Stimulated activated CD8-positive, alpha-beta memory T cell treated with anti-CD3 and anti-CD28 coated beads, Interleukin-7, amount 100 ng/mL, for 48 hours (primary cell): ENCODE data around the gene C9orf72.

Source experiments
- DNase-seq, 2 donors: peaks; one replicate each; pipeline ENCODE4 v3.0.0-alpha.2; 2020; ENCODE audit warnings: low read depth in 1 of 2; ENCODE audit errors: extremely low read depth in 1 of 2

The C9orf72 gene

DNA sequence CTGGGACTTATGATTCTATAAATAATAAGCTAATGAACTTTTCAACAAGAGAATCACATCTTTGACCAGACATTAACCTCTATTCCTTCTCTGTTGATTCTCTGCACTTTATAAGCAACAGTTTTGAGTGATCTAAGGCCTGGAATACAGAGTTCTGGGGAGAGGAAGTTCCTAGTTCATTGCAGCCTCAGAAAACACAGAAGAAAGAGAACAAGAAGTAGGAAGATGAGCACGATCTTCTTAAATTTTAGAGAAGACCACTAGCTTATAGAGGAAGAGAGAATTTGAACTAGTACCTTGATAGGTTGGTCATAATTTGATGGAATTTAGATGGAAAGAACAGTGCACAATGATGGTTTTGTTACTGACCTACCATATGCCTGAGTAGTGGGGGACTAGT lies 8.5 kb upstream of the C9orf72 start:
- no peak for DNase-seq

DNA sequence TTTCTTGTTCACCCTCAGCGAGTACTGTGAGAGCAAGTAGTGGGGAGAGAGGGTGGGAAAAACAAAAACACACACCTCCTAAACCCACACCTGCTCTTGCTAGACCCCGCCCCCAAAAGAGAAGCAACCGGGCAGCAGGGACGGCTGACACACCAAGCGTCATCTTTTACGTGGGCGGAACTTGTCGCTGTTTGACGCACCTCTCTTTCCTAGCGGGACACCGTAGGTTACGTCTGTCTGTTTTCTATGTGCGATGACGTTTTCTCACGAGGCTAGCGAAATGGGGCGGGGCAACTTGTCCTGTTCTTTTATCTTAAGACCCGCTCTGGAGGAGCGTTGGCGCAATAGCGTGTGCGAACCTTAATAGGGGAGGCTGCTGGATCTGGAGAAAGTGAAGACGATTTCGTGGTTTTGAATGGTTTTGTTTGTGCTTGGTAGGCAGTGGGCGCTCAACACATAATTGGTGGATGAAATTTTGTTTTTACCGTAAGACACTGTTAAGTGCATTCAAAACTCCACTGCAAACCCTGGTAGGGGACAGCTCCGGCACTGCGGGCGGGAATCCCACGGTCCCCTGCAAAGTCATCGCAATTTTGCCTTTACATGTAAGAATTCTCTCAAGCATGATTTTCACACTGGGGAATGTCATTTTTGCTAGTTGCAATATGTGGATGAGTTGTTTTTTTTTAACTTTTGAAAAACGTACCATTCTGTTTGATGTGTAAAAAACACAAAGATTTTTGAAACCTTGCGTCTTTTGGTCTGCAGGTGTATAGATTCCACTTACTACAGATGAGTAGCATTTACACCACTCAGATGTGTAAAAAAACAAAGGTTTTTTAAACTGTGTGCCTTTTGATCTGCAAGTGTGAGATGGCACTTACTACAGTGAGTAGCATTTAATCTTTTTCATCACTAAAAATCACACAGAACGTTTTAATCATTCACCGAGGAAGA lies 631 bp upstream of the C9orf72 start:
- DNase-seq: peak; percentile 80 to 97

DNA sequence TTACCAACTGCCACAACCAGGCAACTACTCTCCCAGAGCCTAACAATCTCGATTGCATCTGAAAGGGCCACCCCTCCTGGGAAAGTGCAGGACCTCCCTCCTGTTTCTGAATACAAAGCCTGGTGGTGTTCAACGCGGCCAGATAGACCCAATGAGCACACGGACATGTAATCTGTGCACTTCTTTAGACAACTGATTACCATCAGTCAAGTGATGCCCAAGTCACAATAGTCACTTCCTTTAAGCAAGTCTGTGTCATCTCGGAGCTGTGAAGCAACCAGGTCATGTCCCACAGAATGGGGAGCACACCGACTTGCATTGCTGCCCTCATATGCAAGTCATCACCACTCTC lies 739 bp downstream of the C9orf72 start:
- peak in 1 of 2 donors; percentile 57 for DNase-seq

DNA sequence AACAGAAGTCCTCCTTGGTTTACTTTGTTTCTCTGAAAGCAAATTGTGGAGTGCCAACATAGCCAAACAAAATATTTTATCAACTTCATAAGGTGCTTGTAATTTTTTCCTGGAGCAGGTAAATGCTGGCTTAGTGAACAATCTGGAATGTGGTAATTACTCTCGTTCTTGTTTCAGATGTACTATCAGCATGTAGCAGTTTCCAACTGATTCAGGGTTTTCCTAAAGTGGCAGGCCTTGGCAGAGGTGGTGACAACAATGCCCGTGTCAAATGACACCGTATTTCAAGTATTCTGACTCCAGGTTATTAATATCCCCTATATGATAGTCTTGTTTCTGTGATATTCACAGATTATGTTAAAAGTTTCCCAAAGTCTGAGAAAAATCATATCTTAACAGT lies 1.2 kb downstream of the C9orf72 start:
- DNase-seq: no peak

DNA sequence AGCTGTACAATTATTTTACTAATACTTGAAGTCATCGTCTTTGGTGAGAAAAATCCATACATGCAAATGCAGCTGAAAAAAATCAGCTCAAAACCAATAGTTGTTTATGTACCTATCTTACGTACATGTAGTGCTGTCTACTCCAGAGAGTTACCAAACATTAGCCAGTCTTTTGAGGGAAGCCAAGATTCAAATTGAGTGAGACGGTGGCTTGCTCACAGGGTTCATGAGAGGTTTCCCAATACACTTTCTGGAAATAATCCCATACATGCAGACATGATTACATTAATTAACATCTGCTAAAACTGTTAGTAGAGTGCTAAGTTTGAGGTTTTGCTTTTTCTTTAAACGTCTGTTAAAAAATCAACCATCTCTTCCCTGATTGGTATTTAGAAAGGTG lies 2.3 kb downstream of the C9orf72 start:
- DNase-seq: no peak

DNA sequence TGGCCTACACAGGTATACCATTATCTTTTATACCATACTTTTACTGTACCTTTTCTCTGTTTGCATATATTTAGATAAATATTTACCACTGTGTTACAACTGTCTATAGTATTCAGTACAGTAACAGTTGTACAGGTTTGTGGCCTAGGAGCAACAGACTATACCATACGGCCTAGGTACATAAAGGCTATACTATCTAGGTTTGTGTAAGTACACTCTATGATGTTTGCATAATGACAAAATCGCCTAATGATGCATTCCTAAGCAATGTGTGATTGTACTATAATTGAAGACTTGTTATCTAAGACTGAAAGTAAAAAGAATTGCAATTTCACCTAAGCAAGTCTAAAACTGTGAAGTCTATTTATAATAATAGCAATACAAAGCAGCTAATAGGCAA lies 3.9 kb downstream of the C9orf72 start:
- no peak for DNase-seq

DNA sequence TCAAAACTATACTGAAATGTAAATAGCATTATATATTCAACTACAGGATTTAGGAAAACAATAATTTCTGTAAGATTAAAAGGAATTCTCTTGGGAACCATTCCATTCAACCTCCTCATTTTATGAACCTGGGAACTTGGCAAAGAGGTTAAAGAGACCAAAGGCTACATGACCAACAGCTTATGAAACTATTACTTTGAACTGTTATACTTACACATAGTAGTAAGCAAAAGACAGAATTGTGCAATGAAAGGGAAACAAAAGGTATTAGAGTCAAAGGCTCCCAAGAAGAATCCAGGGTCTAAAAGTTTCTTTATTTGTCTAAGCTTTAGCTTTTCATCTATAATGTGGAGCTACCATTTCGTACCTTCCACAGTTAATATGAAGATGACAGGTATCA lies 7.2 kb downstream of the C9orf72 start:
- no peak for DNase-seq

DNA sequence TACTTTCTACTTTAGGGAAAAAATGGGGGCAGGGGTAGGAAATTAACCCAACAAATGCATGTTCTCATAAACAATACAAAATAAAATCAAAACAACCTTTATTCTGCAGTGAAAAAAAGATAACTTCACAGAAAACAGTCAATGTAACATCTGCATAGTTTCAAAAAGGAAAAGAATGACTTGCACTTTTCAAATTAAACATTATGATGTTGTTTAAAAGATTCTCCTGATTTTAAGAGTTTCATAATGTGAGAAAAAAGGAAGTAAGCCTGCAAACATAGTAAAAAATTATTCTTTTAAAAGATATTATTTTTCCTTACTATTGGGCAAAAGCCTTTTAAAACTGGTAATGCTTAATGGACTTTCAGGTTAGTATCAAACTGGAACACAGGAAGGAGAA lies 7.6 kb downstream of the C9orf72 start:
- no peak for DNase-seq

DNA sequence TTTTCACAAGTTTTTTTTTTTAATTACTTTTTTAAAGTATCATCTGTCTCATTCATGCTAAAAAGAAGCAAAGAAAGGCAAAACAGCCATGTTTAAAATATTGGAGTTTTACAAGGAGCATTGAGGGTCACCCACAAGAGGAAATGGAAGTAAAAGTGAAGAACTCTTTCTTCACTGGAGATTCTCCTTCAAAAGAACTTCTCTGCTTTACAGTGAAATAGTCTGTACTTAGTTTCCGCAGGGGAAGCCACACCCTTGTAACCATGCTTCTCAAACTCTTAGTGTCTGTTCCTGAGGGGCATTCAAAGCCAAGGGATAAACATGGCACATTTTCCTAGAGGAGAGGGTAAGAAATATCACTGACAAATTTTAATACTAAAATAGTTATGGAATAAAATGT lies 8.6 kb downstream of the C9orf72 start:
- DNase-seq: no peak

DNA sequence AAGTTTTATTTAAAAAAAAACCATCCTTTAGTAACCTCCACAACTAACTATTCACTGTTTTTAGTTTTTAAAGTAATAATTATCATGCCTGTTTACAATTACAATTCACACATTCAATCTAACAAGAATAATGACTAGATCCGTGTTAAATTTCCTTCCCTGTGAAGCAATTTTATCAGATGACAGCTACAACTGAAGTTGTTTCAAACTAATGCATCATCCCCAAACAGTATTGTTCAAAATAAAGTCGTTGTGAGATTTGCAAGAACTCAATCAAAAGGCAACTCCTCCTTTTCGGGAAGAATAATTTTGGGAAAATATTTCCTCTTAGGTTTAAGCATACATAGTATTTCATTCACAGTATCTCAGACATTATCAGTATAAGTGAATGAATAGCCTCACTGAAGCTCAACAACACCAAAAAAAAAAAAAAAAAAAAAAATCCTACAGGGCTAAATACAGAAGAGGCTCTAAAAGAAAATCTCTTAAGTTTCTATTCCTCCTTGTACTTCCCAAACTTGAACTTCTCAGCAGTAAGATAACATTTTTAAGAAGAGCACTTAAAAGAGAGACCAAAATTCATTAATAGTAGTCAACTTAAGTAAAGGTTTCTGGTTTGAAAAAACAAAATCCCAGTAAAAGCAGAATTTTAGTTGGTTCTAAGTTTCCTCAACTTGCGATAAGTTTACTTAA lies 9.4 kb downstream of the C9orf72 start:
- DNase-seq: no peak

DNA sequence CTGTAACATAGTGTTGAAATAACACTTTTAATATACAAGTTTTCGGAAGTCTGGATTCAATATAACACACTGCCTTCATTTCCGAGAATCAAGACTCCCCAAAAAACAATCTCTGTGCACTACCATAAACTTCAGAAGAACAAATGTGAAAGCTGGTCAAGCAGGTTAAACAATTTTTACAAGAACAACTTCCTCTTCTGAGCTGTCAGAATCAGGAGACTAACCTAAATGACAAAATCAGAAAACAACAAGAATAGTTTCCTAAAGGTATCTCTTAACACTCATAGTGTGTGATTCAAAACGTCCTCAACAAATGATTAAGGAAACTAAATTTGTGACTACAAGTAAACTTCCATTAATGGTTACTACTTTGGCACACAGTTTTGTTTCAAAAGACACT lies 11.6 kb downstream of the C9orf72 start:
- no peak for DNase-seq

DNA sequence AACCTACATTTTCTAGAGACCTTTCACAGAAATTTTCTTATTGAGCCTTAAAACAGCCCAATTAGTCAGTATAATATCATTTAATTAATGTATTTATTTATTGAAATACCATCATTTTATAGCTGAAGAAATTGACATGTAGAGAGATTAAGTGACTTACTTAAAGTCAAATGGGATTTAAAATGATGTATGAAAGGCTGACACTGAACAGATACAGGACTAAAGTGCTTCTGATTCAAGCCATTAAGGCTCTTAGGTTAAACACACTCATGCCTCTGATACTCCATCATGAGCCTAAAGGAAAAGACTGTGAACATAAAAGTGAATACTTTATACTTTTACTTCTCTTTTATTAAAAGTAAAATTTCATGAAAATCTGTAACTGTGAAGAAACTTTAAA lies 12.8 kb downstream of the C9orf72 start:
- DNase-seq: no peak

DNA sequence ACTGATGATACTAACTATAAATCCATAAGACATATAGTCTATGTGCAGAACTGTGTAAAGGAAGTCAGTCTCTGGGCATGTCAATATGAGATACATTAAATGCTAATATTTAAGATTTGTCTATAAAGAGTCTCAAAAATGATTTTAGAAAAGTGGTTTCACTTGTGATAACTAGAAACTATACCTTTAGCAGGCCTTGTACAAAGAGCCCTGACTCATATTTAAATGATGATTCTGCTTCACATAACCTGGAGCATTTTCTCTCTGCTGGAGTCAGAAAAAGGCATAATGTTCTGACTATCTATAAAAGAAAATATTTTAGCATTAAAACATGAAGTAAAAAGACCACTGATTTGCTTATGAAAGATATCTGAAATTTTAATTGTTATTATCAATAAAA lies 15.0 kb downstream of the C9orf72 start:
- DNase-seq: no peak

DNA sequence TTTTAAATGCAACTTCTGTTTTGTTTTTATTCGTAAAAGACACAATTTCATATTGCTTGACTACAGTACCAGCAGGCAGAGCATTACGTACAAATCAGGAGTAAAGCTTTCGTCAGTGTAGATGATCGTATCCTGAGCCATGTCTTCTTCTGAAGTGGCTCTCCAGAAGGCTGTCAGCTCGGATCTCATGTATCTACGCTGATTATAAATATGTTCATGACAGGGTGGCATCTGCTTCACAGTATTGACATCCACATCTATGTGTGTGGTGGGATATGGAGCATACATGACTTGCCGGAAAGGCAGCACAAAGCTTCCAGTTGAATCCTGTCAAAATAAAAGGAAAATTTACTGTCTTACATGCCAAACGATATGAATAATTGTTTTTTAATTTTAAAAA lies 16.8 kb downstream of the C9orf72 start:
- no peak for DNase-seq

DNA sequence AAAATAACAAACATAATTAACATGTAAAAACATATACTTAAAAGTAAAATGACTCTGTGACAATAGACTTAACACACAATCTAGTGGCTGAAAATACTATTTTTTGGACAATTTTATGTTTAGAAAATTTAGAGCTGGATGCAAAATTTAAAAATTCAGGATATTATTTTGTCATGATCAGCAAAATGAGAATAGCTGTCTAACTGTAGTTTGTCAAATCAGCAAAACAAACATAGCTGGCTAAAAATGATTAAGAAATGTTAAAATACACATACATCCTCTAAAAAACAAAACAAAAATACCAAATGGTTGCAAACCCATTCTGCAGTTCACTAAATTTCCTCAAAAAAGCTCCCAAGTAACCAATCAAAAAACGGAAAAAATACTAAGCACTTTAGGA lies 18.6 kb downstream of the C9orf72 start:
- DNase-seq: no peak

DNA sequence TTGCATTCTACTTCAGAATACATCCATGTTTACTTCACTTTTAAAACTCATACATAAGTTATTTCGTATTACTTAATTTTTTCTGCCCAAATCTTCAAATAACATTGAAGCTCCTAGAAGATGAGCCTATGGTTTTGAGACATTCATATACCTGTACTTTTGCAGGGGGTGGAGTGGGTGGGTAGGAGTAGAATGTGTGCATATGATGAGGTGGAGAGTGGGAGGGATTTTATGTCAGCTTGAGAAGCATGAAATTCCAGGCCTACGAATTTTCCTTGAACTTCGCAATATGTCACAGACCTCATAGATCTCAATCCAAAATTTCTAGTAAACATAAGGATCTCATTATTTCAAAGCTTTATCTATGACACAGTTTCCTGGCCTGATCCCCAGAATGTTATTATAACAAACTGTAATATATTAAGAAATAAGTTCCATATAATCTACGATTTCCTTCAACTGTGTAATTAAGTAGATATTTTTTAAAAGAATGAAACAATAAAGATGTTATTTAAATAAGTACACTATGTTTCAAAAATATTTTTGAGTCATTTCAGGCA lies 24.0 kb downstream of the C9orf72 start:
- no peak for DNase-seq

DNA sequence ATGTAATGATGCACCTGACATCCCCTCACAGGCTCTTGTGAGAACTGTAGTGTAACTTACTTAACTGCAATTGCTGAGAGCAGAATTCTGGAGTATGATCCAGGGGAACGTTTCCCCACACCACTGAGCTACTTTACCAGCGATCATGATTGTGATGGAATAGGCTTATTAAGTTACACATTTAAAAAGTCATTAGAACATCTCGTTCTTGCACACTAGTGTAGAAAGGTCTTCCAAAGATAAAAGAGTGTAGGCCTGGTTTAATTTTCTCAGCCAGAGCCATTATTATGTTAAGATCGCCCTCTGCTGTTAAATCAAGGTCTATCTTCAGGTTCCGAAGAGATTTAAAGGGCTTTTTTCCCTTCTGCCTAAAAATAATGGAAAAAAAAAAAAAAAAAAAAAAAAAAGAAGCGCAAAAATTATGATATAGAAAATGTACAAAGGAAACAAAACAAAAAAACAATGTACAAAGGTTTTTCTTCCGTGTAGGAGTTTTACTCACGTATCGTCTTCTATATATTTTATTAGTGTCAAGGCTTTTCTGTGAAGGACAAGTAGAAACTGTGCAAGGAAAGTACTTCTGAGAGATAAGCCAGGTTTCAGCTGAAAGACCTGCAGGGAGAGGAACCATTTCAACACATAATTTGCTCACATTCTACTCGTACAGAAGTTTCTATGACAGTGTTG lies 25.1 kb downstream of the C9orf72 start:
- DNase-seq: no peak

DNA sequence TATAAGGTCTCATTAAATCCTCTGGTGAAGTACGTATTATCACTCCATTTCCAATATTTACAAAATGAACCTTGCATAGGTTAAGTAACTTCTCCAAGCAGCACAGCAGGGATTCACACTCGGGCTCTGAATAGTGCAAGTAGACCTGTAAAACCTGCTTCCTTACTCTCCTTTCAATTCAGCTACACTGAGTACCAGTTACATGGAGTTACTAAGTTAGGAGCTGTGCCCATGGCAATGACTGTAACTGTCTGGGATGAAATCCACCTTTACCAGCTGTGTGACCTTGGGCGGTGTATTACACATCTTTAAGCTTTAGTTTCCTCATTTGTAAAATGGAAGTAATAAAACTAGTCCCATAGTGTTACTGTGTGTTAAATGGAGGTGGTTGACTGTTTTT lies 27.8 kb downstream of the C9orf72 start:
- DNase-seq: no peak

DNA sequence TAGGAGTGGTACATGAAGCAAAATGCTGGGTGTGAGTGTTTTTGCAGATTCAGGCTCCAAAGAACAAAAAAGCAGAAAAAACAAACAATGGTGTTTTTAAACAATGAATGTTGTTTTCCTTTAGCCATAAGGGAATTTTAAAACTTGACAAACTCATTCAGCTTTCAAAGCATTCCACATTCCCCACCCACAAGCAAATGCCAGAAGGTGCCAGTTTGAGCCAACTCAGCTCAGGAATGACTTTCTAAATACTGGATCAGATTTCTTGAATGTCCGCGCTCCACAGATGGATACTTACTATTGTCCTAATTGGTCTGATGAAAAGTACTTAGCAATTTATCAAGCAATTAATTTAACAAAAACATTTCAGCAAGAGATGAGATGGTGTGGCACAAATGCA lies 30.8 kb downstream of the C9orf72 start:
- no peak for DNase-seq

DNA sequence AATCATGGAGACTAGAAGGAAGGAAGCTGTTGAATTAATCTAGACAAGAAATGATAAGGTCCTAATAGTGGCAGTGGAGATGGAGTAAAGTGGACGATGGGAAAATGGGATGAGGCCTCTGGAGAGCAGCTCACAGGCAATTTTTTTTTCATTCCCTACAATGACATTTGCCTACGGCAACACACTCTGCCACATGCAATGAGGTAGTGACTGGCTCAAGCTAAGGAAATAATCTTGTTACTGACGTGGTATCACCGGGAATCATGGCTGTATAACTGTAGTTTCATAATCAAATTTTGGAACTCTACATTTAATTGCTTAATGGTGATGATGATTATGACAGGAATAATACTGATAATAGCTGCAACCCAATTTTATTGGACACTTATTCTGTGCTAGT lies 31.5 kb downstream of the C9orf72 start:
- no peak for DNase-seq

DNA sequence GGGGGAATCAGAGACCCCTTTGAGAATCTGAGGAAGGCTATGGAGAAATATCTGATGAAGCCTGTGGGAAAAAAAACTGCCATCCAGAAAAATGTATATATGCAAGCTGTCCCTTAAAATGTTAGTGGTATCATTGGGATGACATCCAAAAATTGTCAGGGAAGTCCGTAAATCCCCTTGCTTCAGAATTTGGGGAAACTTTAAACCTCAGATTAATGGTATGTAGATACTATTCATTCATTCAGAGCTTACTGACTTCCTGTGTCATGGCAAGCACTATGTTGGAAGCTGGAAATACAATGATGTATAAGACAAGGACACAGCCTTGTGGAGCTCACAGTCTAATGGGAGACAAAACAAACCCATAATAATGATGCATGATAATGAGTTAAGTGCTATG lies 32.8 kb downstream of the C9orf72 start:
- DNase-seq: no peak
